CD4-positive, CD25-positive, alpha-beta regulatory T cell (primary cell): ENCODE results near the gene ACTR3. TPM values are rescaled to one million over a fixed set of nuclear protein-coding genes. Genes with fewer than 3 reads are reported as not detected.

Experiments
- ATAC-seq, 2 donors: fragments of 150-1000 bp; cut with Tn5 transposase; one replicate each; pipeline ENCODE4 v1.10.0; 2021; ENCODE audit warnings: low read depth in 2 of 2, moderate number of reproducible peaks in 2 of 2, moderate library complexity in 1 of 2
- DNase-seq, 3 donors: peaks; one replicate each; pipeline versions ENCODE4 v3.0.0 to v3.0.0-alpha.2; 2012 to 2022; ENCODE audit warnings: mixed read lengths in 1 of 3
- H3K27ac ChIP-seq: one replicate; pipeline ENCODE4 v1.7.0; 2013; ENCODE audit warnings: mild to moderate bottlenecking, low read length; ENCODE audit not compliant: insufficient read depth, poor library complexity, severe bottlenecking
- H3K27me3 ChIP-seq: one replicate; pipeline ENCODE4 v1.7.0; 2013; ENCODE audit warnings: low read length; ENCODE audit not compliant: control insufficient read depth, insufficient read depth
- H3K36me3 ChIP-seq: one replicate; pipeline ENCODE4 v1.7.0; 2013; ENCODE audit warnings: mild to moderate bottlenecking, low read length, moderate library complexity; ENCODE audit not compliant: control insufficient read depth, insufficient read depth
- H3K4me1 ChIP-seq: 2 replicates; pipeline ENCODE4 v1.7.0; 2013; ENCODE audit warnings: mild to moderate bottlenecking, low read length; ENCODE audit not compliant: insufficient read depth, control insufficient read depth, poor library complexity, severe bottlenecking
- H3K4me3 ChIP-seq: one replicate; pipeline ENCODE4 v1.7.0; 2013; ENCODE audit warnings: low read depth, mild to moderate bottlenecking, low read length, moderate library complexity
- H3K9me3 ChIP-seq, 2 experiments: 1 replicate in 1 of 2; 2 replicates in 1 of 2; pipeline ENCODE4 v1.7.0; 2013; ENCODE audit warnings: low read length in 2 of 2, mild to moderate bottlenecking in 1 of 2, moderate library complexity in 1 of 2; ENCODE audit not compliant: control insufficient read depth in 2 of 2
- H3K27ac Mint-ChIP-seq, 3 donors: one replicate each; pipeline ENCODE4 v1.8.0; 2020 to 2022; ENCODE audit warnings: mild to moderate bottlenecking in 3 of 3, mixed read lengths in 3 of 3, moderate library complexity in 2 of 3
- H3K27me3 Mint-ChIP-seq: one replicate; pipeline ENCODE4 v1.8.0; 2022; ENCODE audit warnings: mild to moderate bottlenecking, mixed read lengths
- H3K36me3 Mint-ChIP-seq: one replicate; pipeline ENCODE4 v1.8.0; 2020; ENCODE audit warnings: mixed read lengths
- H3K4me1 Mint-ChIP-seq, 4 donors: one replicate each; pipeline ENCODE4 v1.8.0; 2020 to 2022; ENCODE audit warnings: mixed read lengths in 4 of 4, mild to moderate bottlenecking in 1 of 4
- H3K4me3 Mint-ChIP-seq, 4 donors: one replicate each; pipeline ENCODE4 v1.8.0; 2020 to 2022; ENCODE audit warnings: mild to moderate bottlenecking in 4 of 4, mixed read lengths in 4 of 4, moderate library complexity in 3 of 4
- H3K9me3 Mint-ChIP-seq, 7 donors: one replicate each; pipeline ENCODE4 v1.8.0; 2020 to 2022; ENCODE audit warnings: mixed read lengths in 7 of 7, mild to moderate bottlenecking in 3 of 7, moderate library complexity in 2 of 7
- polyA plus RNA-seq, 4 donors: library from polyadenylated mRNA; unstranded; fragments of 300-500 nt; fragmentation: Illumina TruSeq; gene quantifications; one replicate each; pipeline ENCODE4 v1.2.3, GENCODE V29; 2021
- total RNA-seq: library from RNA; stranded (reverse); gene quantifications from one replicate; pipeline ENCODE4 v1.2.3, GENCODE V29; 2022

ACTR3 gene
- total and polyA plus RNA-seq, 5 donors from 2014 or later, result 328 to 718 (median 576) TPM

- H3K9me3 ChIP-seq, result no peaks in the 10 kb centered on the region
- no peaks in the 10 kb centered on the region for H3K27me3 ChIP-seq
- Mint-ChIP-seq H3K36me3 (peaks cover 8% of the 10 kb centered on the region), H3K9me3 (no peaks in the 10 kb centered on the region), H3K27me3 (no peaks in the 10 kb centered on the region), H3K4me1 (peaks cover 6 to 35% (median 21%) of the 10 kb centered on the region in 4 donors), H3K27ac (peak overlapping the region in 1 of 3 donors; percentile 56), H3K4me3 (no peak overlapping the region)
- no peak for DNase-seq
- no peak overlapping the region for H3K4me3 ChIP-seq
- H3K27ac ChIP-seq, result no peak overlapping the region
- peaks cover 12% of the 10 kb centered on the region for H3K36me3 ChIP-seq
- H3K4me1 ChIP-seq, result no peaks in the 10 kb centered on the region
- no peak for ATAC-seq
Measured at GRCh38 chr2:113967272-113967671, 77.4 kb downstream of the ACTR3 start.

GRCh38 chr2:113972766-113973165, 82.9 kb downstream of the ACTR3 start:
- Mint-ChIP-seq H3K36me3 (peaks cover 28% of the 10 kb centered on the region), H3K27ac (peak overlapping the region in 1 of 3 donors; percentile 16), H3K4me3 (no peak overlapping the region), H3K27me3 (no peaks in the 10 kb centered on the region), H3K9me3 (no peaks in the 10 kb centered on the region), H3K4me1 (peaks cover 0 to 25% (median 19%) of the 10 kb centered on the region in 4 donors)
- Histone ChIP-seq H3K4me3 (no peak overlapping the region), H3K27ac (no peak overlapping the region), H3K4me1 (no peaks in the 10 kb centered on the region), H3K27me3 (no peaks in the 10 kb centered on the region), H3K36me3 (peaks cover 22% of the 10 kb centered on the region), H3K9me3 (no peaks in the 10 kb centered on the region)
- ATAC-seq (no peak), DNase-seq (no peak)

GRCh38 chr2:113973810-113974209, 83.9 kb downstream of the ACTR3 start:
- no peak overlapping the region for H3K27ac ChIP-seq
- ATAC-seq (no peak), DNase-seq (no peak)
- Mint-ChIP-seq H3K36me3 (peaks cover 28% of the 10 kb centered on the region), H3K27me3 (no peaks in the 10 kb centered on the region), H3K9me3 (peaks cover 0 to under 1% (median 0%) of the 10 kb centered on the region in 7 donors), H3K27ac (no peak overlapping the region), H3K4me1 (peaks cover 0 to 25% (median 18%) of the 10 kb centered on the region in 4 donors), H3K4me3 (no peak overlapping the region)
- no peak overlapping the region for H3K4me3 ChIP-seq
- peaks cover 22% of the 10 kb centered on the region for H3K36me3 ChIP-seq
- no peaks in the 10 kb centered on the region for H3K4me1 ChIP-seq
- H3K9me3 ChIP-seq, result no peaks in the 10 kb centered on the region
- H3K27me3 ChIP-seq, result no peaks in the 10 kb centered on the region

- no peaks in the 10 kb centered on the region for H3K27me3 ChIP-seq
- H3K27ac Mint-ChIP-seq, result peak overlapping the region in 1 of 3 donors; percentile 18
- no peak overlapping the region for H3K4me3 Mint-ChIP-seq
- no peaks in the 10 kb centered on the region for H3K9me3 ChIP-seq
- DNase-seq (no peak), ATAC-seq (no peak)
- H3K36me3 Mint-ChIP-seq, result peaks cover 28% of the 10 kb centered on the region
- H3K4me1 Mint-ChIP-seq, result peaks cover 0 to 25% (median 18%) of the 10 kb centered on the region in 4 donors
- peaks cover 0 to 3% (median 0%) of the 10 kb centered on the region in 7 donors for H3K9me3 Mint-ChIP-seq
- H3K27me3 Mint-ChIP-seq, result no peaks in the 10 kb centered on the region
- H3K4me1 ChIP-seq, result no peaks in the 10 kb centered on the region
- no peak overlapping the region for H3K27ac ChIP-seq
- H3K4me3 ChIP-seq, result no peak overlapping the region
- H3K36me3 ChIP-seq, result peaks cover 22% of the 10 kb centered on the region
Measured at GRCh38 chr2:113974727-113975126, 84.8 kb downstream of the ACTR3 start.

GRCh38 chr2:113976277-113976928, 86.5 kb downstream of the ACTR3 start:
- no peaks in the 10 kb centered on the region for H3K9me3 ChIP-seq
- Mint-ChIP-seq H3K4me1 (peaks cover 0 to 19% (median 14%) of the 10 kb centered on the region in 4 donors), H3K9me3 (peaks cover 0 to 3% (median 0%) of the 10 kb centered on the region in 7 donors), H3K27me3 (no peaks in the 10 kb centered on the region), H3K27ac (peak overlapping the region in 2 of 3 donors; percentile 84 to 95), H3K36me3 (peaks cover 32% of the 10 kb centered on the region), H3K4me3 (no peak overlapping the region)
- H3K27me3 ChIP-seq, result no peaks in the 10 kb centered on the region
- H3K27ac ChIP-seq, result no peak overlapping the region
- no peaks in the 10 kb centered on the region for H3K4me1 ChIP-seq
- peaks cover 19% of the 10 kb centered on the region for H3K36me3 ChIP-seq
- ATAC-seq, result no peak
- H3K4me3 ChIP-seq, result no peak overlapping the region
- no peak for DNase-seq

- no peak overlapping the region for H3K27ac ChIP-seq
- H3K4me1 ChIP-seq, result no peaks in the 10 kb centered on the region
- no peaks in the 10 kb centered on the region for H3K27me3 ChIP-seq
- no peak overlapping the region for H3K4me3 Mint-ChIP-seq
- no peak overlapping the region for H3K4me3 ChIP-seq
- peaks cover 0 to 12% (median 9%) of the 10 kb centered on the region in 4 donors for H3K4me1 Mint-ChIP-seq
- no peaks in the 10 kb centered on the region for H3K9me3 ChIP-seq
- DNase-seq (no peak), ATAC-seq (no peak)
- peaks cover 0 to 3% (median 0%) of the 10 kb centered on the region in 7 donors for H3K9me3 Mint-ChIP-seq
- H3K27ac Mint-ChIP-seq, result no peak overlapping the region
- peaks cover 16% of the 10 kb centered on the region for H3K36me3 ChIP-seq
- no peaks in the 10 kb centered on the region for H3K27me3 Mint-ChIP-seq
- peaks cover 27% of the 10 kb centered on the region for H3K36me3 Mint-ChIP-seq
Measured at GRCh38 chr2:113977060-113977659, 87.3 kb downstream of the ACTR3 start.

- Mint-ChIP-seq H3K9me3 (peaks cover 0 to 3% (median 0%) of the 10 kb centered on the region in 7 donors), H3K27ac (peak overlapping the region in 1 of 3 donors; percentile 51), H3K4me3 (no peak overlapping the region), H3K4me1 (peaks cover 0 to 7% (median 4%) of the 10 kb centered on the region in 4 donors), H3K36me3 (peaks cover 23% of the 10 kb centered on the region), H3K27me3 (no peaks in the 10 kb centered on the region)
- Histone ChIP-seq H3K9me3 (no peaks in the 10 kb centered on the region), H3K27me3 (no peaks in the 10 kb centered on the region), H3K4me3 (no peak overlapping the region), H3K27ac (no peak overlapping the region), H3K4me1 (no peaks in the 10 kb centered on the region), H3K36me3 (peaks cover 13% of the 10 kb centered on the region)
- ATAC-seq (peak in 1 of 2 donors; percentile 8), DNase-seq (no peak)
Measured at GRCh38 chr2:113977660-113978523, 88.0 kb downstream of the ACTR3 start.
